ENCODE data around the gene C2orf49.

C2orf49 gene

DNA sequence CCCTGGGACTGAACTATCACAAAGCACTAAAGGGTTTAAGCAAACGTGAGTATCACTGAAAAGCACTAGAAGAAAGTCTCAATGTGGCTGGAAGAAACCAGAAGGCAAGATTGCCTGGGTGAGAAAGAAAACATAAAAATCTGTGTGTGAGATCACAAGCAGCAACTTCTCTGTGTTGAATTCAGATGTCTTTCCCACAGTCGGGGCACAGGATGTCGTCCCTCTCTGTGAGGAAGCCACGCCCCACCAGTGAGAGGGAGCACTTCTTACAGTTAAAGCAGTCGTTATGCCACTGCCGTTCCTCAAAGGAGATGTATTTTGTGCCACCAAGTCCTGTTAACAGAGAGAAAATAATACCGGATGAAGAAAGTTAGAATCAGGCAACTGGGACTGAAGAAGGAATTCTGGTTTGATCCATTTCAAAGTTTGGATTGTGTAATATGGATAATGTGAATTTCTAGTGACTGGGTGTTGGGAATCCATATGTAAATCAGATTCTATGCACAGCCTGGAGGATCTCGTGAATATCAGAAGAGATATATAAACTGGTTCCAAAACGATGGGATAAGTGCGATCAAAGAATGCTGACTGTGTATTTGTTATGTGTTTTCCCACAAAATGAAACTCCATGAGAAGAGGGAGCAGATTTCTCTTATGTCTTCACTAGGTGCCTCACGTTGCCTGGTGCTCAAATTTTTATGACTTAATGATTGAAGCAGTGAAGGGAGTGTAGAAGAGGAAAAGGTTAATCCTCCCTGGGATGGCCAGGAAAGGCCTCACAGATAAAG lies 24.0 kb downstream of the C2orf49 start:
- in situ Hi-C loops (cut with MboI; ENCODE audit: low sequenced_read_pairs), result no loop called here

DNA sequence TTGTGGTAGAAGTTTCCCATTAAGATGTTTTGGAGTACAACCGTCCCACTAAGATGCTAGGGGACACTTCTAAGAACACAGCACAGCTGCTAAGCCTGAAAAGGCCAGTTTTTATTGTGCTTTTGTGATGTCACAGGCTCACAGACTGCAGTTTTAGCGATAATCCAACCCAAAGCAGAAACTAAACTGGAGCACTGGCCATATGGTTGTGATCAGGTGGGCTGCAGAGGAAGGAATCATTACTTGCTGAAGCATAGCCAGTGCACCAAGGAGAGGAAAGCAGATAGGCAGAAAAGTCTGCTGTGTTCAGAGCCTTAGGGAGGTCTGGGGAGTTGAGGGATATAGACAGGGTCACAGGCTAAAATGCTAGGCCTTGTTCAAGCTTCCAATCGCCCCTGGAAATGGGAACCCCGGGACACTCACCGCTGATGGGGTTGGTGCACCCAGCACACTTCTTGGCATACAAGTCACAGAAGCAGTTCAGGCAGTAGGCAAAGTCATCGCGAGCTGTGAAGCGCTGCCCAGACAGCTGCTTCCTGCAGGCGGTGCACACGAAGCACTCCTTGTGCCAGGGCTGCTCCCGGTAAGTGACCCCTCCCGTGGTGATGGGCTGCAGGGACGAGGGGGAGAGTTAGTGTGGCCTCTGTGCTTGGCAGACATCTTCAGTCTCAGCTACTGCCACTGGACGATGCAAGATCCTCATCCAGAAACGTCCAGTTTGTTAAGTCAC lies 25.7 kb downstream of the C2orf49 start:
- in situ Hi-C loops (cut with MboI; ENCODE audit: low sequenced_read_pairs), result no loop called here

DNA sequence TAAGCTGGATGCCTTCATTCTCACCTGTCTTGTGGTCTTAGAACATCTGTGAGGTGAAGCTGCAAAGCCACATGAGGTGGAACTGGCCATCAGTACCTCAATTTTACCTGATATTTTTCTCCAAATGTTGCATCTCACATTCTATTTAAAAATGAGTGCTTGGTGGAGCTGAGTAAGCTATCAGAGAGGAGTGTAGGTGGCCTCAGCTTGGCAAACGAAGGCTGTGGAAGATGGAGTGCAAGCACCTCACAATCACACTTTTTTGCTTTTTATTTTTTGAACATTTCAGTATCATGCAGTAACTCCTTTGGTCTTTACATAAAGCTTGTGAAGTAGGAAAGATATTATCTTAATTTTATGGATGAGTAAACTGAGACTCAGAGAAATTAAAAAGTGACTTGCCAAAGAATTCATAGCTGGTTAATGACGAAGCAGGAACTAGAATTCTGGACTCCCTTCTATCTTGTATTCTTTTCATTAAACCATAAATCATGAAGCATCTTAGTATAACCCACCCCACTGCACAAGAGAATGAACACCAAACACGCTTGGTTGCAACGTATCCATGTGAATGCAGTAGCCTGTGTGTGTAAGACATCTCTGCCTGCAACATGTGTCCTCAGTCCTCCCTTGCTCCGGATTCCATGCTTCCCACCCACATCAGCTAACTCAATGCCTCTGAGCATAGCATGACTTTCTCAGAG lies 27.2 kb downstream of the C2orf49 start:
- in situ Hi-C loops (cut with MboI; ENCODE audit: low sequenced_read_pairs), result no loop called here

DNA sequence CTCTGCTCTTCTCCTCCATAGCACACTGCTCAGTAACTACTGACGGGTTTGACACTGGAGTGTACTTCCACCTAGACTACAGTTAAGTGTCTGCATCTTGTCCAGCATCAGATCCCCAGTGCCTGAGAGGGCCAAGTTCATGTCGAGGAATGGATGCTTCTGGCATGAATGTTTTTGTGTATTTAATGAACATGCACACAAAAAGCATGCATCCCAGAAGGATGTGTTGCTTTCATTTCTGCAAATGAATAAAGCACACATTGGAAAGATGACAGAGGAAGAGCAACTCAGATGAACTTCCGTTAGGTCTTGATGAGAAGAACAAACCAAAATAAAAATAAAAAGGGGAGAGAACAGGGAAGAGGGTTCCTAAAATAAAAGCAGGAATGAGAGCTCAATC lies 27.9 kb downstream of the C2orf49 start:
- in situ Hi-C loops (cut with MboI; ENCODE audit: low sequenced_read_pairs), result no loop called here

DNA sequence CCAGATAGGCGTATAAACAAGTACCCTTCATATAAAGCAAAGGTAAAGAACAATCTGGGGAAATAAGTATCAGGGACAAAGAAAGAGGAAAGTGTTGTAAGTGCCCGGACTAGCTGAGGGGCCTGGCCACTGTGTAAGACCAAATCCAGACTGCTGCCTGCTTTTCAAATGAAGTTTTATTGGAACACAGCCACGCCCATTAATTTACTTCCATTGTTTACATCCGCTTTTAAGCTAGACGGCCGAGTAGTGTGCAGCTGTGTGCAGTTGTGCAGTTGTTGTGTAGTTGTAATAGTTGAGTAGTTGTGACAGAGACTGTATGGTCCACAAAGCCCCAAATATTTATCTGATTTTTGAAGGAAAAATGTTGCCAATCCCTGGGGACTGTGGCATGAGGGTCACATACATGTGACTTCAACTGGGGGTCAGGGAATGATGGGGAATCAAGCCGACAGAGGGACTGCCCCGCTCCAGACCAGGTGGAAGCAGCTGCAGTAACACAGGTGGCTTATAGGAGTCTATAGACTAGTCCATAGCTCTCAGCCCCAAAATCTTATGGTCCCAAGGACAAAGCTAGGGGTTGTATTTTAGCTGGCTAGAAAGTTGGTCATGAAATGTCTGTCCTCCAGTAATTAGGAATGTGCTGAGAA lies 31.5 kb downstream of the C2orf49 start:
- in situ Hi-C loops (cut with MboI; ENCODE audit: low sequenced_read_pairs), result no loop called here

DNA sequence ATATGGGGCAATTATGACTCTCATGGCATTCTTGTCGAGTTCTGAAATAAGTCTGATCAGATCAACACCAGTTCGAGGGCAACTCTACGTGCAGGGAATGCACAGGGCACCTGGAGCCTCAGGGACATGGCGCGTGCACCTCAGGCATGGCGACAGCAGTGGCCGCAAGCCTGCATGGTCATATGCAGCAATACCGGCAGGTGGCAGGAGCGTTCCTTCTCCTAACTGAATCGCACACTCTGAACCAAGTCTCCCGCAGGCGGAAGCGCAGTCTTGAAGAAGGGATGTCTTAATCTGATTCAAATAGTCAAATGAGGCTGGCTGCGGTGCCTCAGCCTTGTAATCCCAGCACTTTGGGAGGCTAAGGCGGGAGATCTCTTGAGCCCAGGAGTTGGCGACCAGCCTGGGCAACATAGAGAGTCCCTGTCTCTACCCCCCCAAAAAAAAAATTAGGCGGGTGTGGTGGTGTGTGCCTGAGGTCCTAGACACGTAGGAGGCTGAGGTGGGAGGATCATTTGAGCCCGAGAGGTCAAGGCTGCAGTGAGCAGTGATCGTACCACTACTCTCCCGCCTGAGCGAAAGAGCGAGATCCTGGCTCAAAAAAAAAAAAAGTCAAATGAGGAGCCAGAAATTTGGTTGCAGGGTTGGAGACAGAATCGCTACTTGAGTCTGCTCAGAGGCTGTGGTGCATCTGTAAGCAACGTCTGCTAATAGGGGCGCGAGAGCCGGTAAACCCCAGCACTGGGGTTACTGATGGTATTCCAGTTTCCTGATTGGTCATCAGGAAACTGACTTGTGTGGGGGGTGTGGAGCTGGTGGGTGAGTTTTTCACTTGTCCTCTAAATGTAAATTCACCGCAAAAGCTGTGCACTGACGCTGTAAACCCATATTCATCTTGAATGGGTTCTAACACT lies 32.7 kb downstream of the C2orf49 start:
- in situ Hi-C loops (cut with MboI; ENCODE audit: low sequenced_read_pairs), result loop anchor here (10.0 kb wide), 1 partner anchor 165 kb away; no protein-coding TSS in a partner anchor

DNA sequence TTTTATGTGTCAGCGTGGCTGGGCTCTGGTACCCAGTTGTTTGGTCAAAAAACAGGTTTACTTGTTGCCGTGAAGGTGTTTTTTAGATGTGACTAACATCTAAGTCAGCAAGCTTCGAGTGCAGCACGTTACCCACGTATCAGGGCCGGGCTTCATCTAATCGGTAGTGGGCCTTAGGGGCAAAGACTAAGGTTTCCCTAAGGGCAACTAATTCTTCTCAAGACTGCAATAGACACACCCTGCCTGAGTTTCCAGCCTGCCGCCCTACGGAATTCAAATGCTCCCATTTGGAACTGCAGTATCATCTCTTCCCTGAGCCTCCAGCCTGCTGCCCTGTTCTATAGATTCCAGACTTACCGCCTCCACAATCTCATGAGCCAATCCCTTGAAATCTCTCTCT lies 33.8 kb downstream of the C2orf49 start:
- in situ Hi-C loops (cut with MboI; ENCODE audit: low sequenced_read_pairs), result loop anchor here (10.0 kb wide), 1 partner anchor 164 kb away; no protein-coding TSS in a partner anchor

DNA sequence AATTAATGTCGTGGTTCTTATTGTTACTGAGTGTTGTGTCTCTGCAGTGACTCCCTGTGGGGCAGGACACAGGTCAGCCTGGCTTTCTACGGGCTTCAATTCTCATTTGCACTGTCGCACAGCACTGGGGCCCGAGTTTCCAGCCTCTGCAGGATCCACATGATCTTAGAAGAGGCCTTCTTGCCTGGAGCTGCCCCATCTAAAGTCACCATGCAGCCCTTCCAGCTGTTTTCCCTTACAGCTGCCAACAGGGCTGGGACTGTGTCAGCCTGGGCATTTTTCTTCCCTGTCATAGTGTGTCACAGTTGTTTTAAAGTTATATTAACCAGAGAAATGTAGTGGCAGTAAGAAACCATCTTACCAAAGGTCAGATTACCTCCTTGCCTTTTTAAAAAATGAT lies 34.5 kb downstream of the C2orf49 start:
- in situ Hi-C loops (cut with MboI; ENCODE audit: low sequenced_read_pairs), result loop anchor here (10.0 kb wide), 1 partner anchor 163 kb away; no protein-coding TSS in a partner anchor

DNA sequence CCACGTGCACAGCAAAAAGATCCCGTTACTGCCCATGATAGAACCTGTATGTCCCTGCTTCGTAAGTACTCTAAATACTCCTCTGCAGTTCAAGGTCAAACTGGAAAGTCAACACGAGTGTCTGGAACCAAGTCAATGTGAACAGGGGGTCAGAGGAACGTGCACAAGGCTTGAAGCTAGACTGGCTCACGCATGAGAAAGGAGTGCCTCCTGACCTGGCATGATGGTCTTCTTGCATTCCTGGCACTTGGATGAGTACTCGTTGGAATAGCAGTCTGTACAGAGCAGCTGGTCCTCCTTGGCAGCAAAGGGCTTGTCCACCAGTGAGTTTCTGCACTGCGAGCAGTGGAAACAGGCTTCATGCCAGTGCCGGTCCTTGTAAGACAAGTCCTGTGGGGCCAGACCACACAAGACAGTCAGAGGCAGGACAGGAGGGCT lies 36.0 kb downstream of the C2orf49 start:
- in situ Hi-C loops (cut with MboI; ENCODE audit: low sequenced_read_pairs), result loop anchor here (10.0 kb wide), 1 partner anchor 161 kb away; no protein-coding TSS in a partner anchor

DNA sequence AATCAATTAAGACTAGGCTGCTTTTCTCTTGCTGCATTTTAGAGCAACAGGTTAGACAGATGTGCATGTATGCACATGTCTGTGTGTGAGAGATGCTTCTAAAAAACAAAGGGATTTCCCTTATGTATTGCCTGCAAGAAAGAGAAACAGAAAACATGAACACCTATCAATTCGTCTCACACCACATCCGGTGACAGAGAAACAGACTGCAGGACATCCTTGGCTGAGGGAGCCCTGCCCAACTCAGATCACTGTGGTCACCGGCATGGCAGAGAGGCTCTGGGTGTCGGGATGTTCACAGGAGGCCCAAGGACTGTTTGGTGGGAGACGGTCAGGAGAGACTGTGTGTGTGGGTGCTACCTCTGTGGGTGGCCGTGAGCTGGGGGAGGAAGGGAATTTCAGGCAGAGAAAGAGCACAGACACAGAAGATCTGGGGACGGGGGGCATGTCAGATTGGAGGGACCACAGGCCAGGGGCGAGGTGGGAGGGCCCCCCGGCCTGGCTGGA lies 36.6 kb downstream of the C2orf49 start:
- in situ Hi-C loops (cut with MboI; ENCODE audit: low sequenced_read_pairs), result loop anchor here (10.0 kb wide), 1 partner anchor 161 kb away; no protein-coding TSS in a partner anchor

DNA sequence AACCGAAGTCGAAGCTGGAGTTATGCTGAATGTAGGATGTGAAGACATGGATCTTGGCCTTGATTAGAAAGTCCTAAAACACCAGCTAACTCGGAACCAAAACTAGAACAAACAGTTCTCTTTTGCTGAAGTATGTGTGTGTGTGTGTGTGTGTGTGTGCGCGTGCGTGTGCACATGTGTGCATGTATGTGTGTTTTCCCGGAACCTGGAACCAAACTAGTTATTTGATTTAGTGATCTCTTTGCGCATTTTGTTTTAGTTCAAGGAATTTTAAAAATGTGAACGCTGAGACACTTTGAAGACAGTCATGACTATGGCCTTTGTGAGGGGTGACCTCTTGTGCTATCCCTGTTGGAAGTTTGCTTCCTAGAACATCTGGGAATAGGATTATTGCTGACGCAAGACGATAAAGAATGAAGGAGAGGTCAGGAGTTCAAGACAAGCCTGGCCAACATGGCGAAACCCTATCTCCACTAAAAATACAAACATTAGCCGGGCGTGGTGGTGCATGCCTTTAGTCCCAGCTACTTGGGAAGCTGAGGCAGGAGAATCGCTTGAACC lies 37.7 kb downstream of the C2orf49 start:
- in situ Hi-C loops (cut with MboI; ENCODE audit: low sequenced_read_pairs), result loop anchor here (10.0 kb wide), 1 partner anchor 160 kb away; no protein-coding TSS in a partner anchor

DNA sequence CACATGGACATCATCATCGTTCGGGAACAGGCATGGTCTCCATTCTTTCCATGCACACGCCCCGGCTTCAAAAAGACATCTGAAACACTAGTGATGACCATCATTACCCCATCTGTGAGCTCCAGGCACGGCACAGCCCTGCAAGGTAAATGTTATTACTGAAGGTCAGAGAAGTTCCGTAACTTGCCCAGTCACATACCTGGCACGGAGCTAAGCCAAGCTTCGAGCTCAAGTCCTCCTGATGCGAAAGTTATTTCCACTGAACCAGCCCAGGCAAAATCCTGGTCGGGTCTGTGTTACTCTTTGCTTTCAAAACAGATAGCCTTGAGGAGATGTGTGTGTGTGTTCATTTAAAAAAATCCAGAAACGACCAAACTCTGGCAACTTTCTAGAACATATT lies 38.7 kb downstream of the C2orf49 start:
- in situ Hi-C loops (cut with MboI; ENCODE audit: low sequenced_read_pairs), result loop anchor here (10.0 kb wide), 1 partner anchor 159 kb away; no protein-coding TSS in a partner anchor

DNA sequence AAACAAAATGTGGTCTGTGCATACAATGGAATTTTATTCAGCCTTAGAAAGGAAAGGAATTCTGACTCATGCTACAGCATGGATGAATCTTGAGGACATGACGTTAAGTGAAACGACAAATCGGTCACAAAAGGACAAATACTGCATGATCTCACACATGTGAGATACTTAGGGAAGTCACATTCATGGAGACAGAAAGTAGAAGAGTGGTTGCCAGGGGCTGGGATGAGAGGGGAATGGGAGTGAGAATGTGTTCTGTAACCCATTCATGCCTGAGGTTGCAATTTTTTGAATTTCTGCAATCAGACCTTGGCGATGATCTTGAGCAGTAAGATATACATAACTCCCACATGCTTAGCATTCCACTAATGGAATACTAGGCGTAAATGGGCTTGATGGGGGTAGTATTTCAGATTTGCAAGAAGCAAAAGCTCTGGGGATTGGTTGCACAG lies 39.5 kb downstream of the C2orf49 start:
- in situ Hi-C loops (cut with MboI; ENCODE audit: low sequenced_read_pairs), result loop anchor here (10.0 kb wide), 1 partner anchor 158 kb away; no protein-coding TSS in a partner anchor

DNA sequence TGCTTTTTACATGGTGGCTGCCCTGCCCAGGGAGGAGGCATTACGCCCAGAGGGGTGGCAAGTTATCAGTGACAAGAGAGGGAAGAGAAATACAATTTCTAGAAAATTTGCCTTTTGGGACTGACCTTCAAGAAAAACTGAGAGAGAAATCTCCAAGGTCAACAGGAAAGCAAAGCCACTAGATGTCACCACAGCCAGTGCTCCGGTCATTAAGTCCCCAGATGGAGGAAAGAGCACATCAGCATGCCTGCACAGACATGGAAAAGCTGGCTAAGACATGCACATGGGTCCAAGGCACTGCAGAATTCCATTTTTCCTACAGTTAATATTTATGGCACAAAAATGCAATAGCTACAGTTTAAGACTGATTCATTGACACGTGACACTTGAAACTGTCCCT lies 40.5 kb downstream of the C2orf49 start:
- in situ Hi-C loops (cut with MboI; ENCODE audit: low sequenced_read_pairs), result loop anchor here (10.0 kb wide), 1 partner anchor 157 kb away; no protein-coding TSS in a partner anchor

DNA sequence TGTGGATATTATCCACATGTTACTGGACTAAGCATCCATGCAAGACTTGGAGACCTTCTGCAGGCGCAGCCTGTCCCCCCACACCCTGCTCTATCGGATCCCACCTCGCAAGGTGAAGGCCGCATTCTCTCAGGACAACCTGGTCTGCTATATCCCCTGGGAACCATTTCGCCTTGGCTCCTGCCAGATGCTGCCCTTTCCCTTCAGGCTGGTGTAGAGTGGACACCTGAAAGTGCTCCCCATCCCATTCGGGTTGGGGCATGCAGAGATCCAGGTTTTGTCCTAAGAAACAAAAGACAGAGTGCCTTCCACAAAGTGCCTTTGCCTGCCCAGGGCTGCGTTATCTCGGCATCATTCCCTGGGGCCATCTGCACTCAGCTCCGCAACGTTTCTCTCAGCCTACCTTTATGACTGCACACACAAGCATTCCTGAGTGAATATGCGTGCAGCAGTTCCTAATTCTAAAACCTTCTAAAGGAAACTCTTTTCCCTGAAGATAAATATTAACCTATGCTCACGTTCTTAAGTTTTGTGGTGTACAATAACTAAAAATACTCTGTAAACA lies 41.0 kb downstream of the C2orf49 start:
- in situ Hi-C loops (cut with MboI; ENCODE audit: low sequenced_read_pairs), result loop anchor here (10.0 kb wide), 1 partner anchor 156 kb away; no protein-coding TSS in a partner anchor

DNA sequence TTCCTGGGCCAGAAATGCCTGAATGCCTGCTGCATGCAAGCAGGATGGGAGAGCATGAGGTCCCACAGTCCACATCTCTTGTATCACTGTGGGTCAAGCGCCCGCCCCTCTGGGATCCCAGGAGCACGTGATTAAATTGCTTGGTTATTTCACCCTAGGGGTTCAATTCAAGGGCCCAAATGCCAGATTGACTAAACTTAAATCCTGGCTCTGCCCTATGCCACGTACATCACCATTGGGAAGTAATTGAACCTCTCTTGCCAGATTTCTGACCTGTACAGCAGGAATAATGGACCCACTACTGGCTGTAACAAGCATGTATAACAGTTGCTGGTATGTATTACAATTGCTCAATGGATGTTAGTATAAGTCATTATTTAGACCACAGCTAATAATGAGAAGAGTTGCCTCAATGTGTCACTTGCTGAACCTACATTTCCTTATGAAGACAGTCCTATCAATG lies 41.6 kb downstream of the C2orf49 start:
- in situ Hi-C loops (cut with MboI; ENCODE audit: low sequenced_read_pairs), result loop anchor here (10.0 kb wide), 1 partner anchor 156 kb away; no protein-coding TSS in a partner anchor

DNA sequence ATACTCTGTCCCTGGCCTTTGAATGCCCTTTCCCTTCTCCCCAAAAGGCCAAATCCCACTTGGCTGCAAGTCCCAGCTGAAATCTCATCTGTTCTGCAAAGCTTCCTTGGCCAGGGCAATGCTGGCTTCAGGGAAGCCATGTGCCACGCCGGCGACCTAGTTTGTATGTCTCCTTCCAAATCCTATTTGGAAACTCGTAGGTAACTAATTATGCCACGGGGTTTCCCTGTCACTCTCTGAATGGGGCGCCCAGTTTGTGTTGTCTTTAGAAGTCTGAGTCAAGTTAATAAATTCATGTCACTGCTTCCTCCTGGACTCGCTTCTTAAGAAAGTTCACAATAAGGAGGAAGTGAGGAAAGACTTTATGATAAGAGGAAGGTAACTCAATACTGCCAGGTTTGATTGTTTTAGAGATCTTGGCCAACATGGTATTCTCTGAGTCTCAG lies 42.4 kb downstream of the C2orf49 start:
- in situ Hi-C loops (cut with MboI; ENCODE audit: low sequenced_read_pairs), result loop anchor here (10.0 kb wide), 1 partner anchor 155 kb away; no protein-coding TSS in a partner anchor

Data from HL-60/S4 (cell line).